Stomach smooth muscle (tissue), 2 donors: ENCODE data around the gene SLC25A45.

Experiments used
- H3K27ac ChIP-seq: one replicate; pipeline ENCODE4 v1.7.0; 2013; ENCODE audit warnings: mild to moderate bottlenecking, low read length, inconsistent platforms
- H3K27me3 ChIP-seq, 2 donors: one replicate each; pipeline ENCODE4 v1.7.0; 2013; ENCODE audit warnings: low read length in 2 of 2; ENCODE audit not compliant: insufficient read depth in 2 of 2, control insufficient read depth in 1 of 2
- H3K36me3 ChIP-seq, 2 donors: one replicate each; pipeline ENCODE4 v1.7.0; 2013; ENCODE audit warnings: low read length in 2 of 2; ENCODE audit not compliant: control insufficient read depth in 2 of 2, insufficient read depth in 2 of 2
- H3K4me1 ChIP-seq: one replicate; pipeline ENCODE4 v1.7.0; 2013; ENCODE audit warnings: low read length; ENCODE audit not compliant: control insufficient read depth, insufficient read depth
- H3K4me3 ChIP-seq, 2 donors: one replicate each; pipeline ENCODE4 v1.7.0; 2013; ENCODE audit warnings: low read length in 2 of 2
- H3K9ac ChIP-seq, 2 donors: one replicate each; pipeline ENCODE4 v1.7.0; 2013; ENCODE audit warnings: low read length in 2 of 2, mild to moderate bottlenecking in 1 of 2
- H3K9me3 ChIP-seq, 2 donors: one replicate each; pipeline ENCODE4 v1.7.0; 2013; ENCODE audit warnings: low read length in 2 of 2; ENCODE audit not compliant: control insufficient read depth in 2 of 2
- donor health status: healthy.
- donor health status: Pancreatic carcinoma.

The SLC25A45 gene

GRCh38 chr11:65370659-65371049, 11.8 kb downstream of the SLC25A45 start:
- no peaks in the 10 kb centered on the region for H3K27me3 ChIP-seq
- no peaks in the 10 kb centered on the region for H3K36me3 ChIP-seq
- H3K4me3 ChIP-seq = no peak overlapping the region
- H3K27ac ChIP-seq = no peak overlapping the region
- H3K9ac ChIP-seq = no peak overlapping the region
- peaks cover 3% of the 10 kb centered on the region for H3K4me1 ChIP-seq
- no peaks in the 10 kb centered on the region for H3K9me3 ChIP-seq

- H3K9ac ChIP-seq = no peak overlapping the region
Observed at GRCh38 chr11:65366340-65366773, 16.1 kb downstream of the SLC25A45 start.

GRCh38 chr11:65363770-65364169, 18.7 kb downstream of the SLC25A45 start:
- Histone ChIP-seq H3K36me3 (no peaks in the 10 kb centered on the region), H3K27me3 (no peaks in the 10 kb centered on the region), H3K9ac (no peak overlapping the region), H3K4me3 (no peak overlapping the region), H3K27ac (no peak overlapping the region), H3K9me3 (no peaks in the 10 kb centered on the region), H3K4me1 (peaks cover 3% of the 10 kb centered on the region)

More at GRCh38 chr11:65366340-65366773, 16.1 kb downstream of the SLC25A45 start:
- peaks cover 3% of the 10 kb centered on the region for H3K4me1 ChIP-seq
- no peaks in the 10 kb centered on the region for H3K9me3 ChIP-seq
- no peak overlapping the region for H3K4me3 ChIP-seq
- H3K27me3 ChIP-seq = no peaks in the 10 kb centered on the region
- no peaks in the 10 kb centered on the region for H3K36me3 ChIP-seq
- H3K27ac ChIP-seq = no peak overlapping the region

- Histone ChIP-seq H3K27me3 (no peaks in the 10 kb centered on the region), H3K4me3 (no peak overlapping the region), H3K9ac (no peak overlapping the region), H3K36me3 (no peaks in the 10 kb centered on the region), H3K9me3 (no peaks in the 10 kb centered on the region), H3K27ac (no peak overlapping the region), H3K4me1 (peaks cover 3% of the 10 kb centered on the region)
Observed at GRCh38 chr11:65362966-65363365, 19.5 kb downstream of the SLC25A45 start.

GRCh38 chr11:65362320-65362931, 20.0 kb downstream of the SLC25A45 start:
- Histone ChIP-seq H3K4me3 (no peak overlapping the region), H3K36me3 (no peaks in the 10 kb centered on the region), H3K9me3 (no peaks in the 10 kb centered on the region), H3K4me1 (peaks cover 3% of the 10 kb centered on the region), H3K9ac (no peak overlapping the region), H3K27ac (no peak overlapping the region), H3K27me3 (no peaks in the 10 kb centered on the region)

GRCh38 chr11:65357856-65358356, 24.5 kb downstream of the SLC25A45 start:
- H3K27ac ChIP-seq = no peak overlapping the region
- no peak overlapping the region for H3K4me3 ChIP-seq
- peaks cover 0 to 6% of the 10 kb centered on the region in 2 donors for H3K27me3 ChIP-seq
- H3K9ac ChIP-seq = no peak overlapping the region
- no peaks in the 10 kb centered on the region for H3K36me3 ChIP-seq
- peaks cover 24% of the 10 kb centered on the region for H3K4me1 ChIP-seq
- no peaks in the 10 kb centered on the region for H3K9me3 ChIP-seq

GRCh38 chr11:65356394-65356972, 26.0 kb downstream of the SLC25A45 start:
- peaks cover 24% of the 10 kb centered on the region for H3K4me1 ChIP-seq
- no peak overlapping the region for H3K9ac ChIP-seq
- H3K36me3 ChIP-seq = peaks cover 10 to 13% of the 10 kb centered on the region in 2 donors
- H3K27me3 ChIP-seq = peaks cover 0 to 6% of the 10 kb centered on the region in 2 donors
- no peaks in the 10 kb centered on the region for H3K9me3 ChIP-seq
- no peak overlapping the region for H3K27ac ChIP-seq
- no peak overlapping the region for H3K4me3 ChIP-seq

- Histone ChIP-seq H3K27ac (no peak overlapping the region), H3K9ac (no peak overlapping the region), H3K27me3 (peaks cover 0 to 6% of the 10 kb centered on the region in 2 donors), H3K9me3 (no peaks in the 10 kb centered on the region), H3K4me3 (peak overlapping the region; percentile 55 to 89), H3K4me1 (peaks cover 24% of the 10 kb centered on the region), H3K36me3 (peaks cover 16 to 18% of the 10 kb centered on the region in 2 donors)
Observed at GRCh38 chr11:65355776-65356393, 26.6 kb downstream of the SLC25A45 start.

GRCh38 chr11:65355013-65355775, 27.3 kb downstream of the SLC25A45 start:
- Histone ChIP-seq H3K4me3 (peak overlapping the region; percentile 59 to 89), H3K27ac (no peak overlapping the region), H3K4me1 (peaks cover 24% of the 10 kb centered on the region), H3K9me3 (no peaks in the 10 kb centered on the region), H3K9ac (peak overlapping the region in 1 of 2 donors; percentile 42), H3K27me3 (peaks cover 0 to 6% of the 10 kb centered on the region in 2 donors), H3K36me3 (peaks cover 21 to 25% of the 10 kb centered on the region in 2 donors)

GRCh38 chr11:65354265-65355012, 28.0 kb downstream of the SLC25A45 start, which contains the start of gene TIGD3:
TIGD3 (plus strand) TSS chr11:65354751; CDS start chr11:65355809, 1,058 bp downstream.
- H3K36me3 ChIP-seq = peaks cover 25 to 27% of the 10 kb centered on the region in 2 donors
- H3K4me1 ChIP-seq = peaks cover 24% of the 10 kb centered on the region
- H3K4me3 ChIP-seq = peak within 1 kb of the TSS; percentile 75 to 89
- peaks cover 0 to 6% of the 10 kb centered on the region in 2 donors for H3K27me3 ChIP-seq
- H3K27ac ChIP-seq = peak within 1 kb of the TSS; percentile 46
- H3K9me3 ChIP-seq = no peaks in the 10 kb centered on the region
- H3K9ac ChIP-seq = peak within 1 kb of the TSS; percentile 50 to 62
